Upper lobe of left lung (tissue), 4 donors: ENCODE measurements around the gene CACFD1.

Experiments
- POLR2A ChIP-seq, 4 donors: fragments of 450-650 bp; IDR thresholded peaks; one replicate each; pipeline ENCODE4 v1.5.1; 2016 to 2017; ENCODE audit warnings: antibody characterized with exemption in 4 of 4, mild to moderate bottlenecking in 2 of 4
- POLR2AphosphoS5 ChIP-seq, 2 donors: sonication (generic); formaldehyde crosslinking; IDR thresholded peaks; one replicate each; pipeline ENCODE4 v1.5.1; 2017; ENCODE audit warnings: antibody characterized with exemption in 2 of 2
- TF ChIP-seq, protein P1 (sequence below), 6 experiments: fragments of 450-650 bp in 4 of 6; fragments of 200-600 bp in 2 of 6; sonication (generic) in 2 of 6; IDR thresholded peaks; one replicate each; pipeline ENCODE4 v1.5.1; 2016 to 2019; ENCODE audit warnings: antibody characterized with exemption in 6 of 6

DNA sequence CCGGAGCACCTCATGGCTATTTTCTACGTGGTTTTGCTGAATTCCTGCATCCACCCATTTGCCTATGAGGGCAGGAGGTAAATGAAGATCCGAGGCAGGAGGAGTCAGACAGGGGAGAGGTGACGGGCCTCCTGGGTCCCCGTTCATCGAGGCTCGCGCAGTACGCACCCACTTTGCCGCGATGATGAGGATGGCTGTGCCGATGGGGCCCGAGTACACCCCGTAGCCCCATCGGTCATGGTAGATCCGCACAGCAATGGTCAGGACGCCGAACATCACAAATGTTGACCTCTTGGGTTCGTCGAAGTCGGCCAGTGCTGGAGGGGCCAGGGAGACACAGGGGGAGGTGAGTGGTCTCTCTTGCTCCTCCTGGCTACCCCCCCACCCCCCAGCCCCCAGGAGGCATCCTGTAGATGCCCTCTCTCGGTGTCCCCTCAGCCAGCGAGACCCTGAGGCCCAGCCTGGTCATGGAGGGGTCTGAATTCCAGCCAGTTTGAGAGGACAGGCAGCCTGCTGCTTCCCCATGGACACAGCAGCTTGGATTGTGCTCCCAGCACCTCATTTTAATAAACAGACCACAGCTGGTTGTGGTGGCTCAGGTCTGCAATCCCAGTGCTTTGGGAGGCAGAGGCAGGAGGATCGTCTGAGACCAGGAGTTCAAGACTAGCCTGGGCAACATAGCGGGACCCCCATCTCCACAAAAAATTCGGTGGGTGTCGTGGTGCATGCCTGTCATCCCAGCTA, 59.1 kb downstream of the CACFD1 start:
- TF ChIP-seq, protein P1, sequence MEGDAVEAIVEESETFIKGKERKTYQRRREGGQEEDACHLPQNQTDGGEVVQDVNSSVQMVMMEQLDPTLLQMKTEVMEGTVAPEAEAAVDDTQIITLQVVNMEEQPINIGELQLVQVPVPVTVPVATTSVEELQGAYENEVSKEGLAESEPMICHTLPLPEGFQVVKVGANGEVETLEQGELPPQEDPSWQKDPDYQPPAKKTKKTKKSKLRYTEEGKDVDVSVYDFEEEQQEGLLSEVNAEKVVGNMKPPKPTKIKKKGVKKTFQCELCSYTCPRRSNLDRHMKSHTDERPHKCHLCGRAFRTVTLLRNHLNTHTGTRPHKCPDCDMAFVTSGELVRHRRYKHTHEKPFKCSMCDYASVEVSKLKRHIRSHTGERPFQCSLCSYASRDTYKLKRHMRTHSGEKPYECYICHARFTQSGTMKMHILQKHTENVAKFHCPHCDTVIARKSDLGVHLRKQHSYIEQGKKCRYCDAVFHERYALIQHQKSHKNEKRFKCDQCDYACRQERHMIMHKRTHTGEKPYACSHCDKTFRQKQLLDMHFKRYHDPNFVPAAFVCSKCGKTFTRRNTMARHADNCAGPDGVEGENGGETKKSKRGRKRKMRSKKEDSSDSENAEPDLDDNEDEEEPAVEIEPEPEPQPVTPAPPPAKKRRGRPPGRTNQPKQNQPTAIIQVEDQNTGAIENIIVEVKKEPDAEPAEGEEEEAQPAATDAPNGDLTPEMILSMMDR (IDR thresholded peaks at IDR 0.05): no peak
- TF ChIP-seq POLR2AphosphoS5 (IDR thresholded peaks at IDR 0.05) (no peak), POLR2A (IDR thresholded peaks at IDR 0.05) (no peak)
